Erythroblast (primary cell): Measurements from ENCODE around the gene NR3C1.

Experiments
- GATA1 ChIP-seq: IDR thresholded peaks from 2 replicates; pipeline ENCODE4 v1.6.1; 2011; ENCODE audit warnings: low read depth, mild to moderate bottlenecking, control low read depth, low read length, moderate library complexity
- POLR2A ChIP-seq: IDR thresholded peaks from 2 replicates; pipeline ENCODE4 v1.6.1; 2011; ENCODE audit warnings: mild to moderate bottlenecking, low read length

DNA sequence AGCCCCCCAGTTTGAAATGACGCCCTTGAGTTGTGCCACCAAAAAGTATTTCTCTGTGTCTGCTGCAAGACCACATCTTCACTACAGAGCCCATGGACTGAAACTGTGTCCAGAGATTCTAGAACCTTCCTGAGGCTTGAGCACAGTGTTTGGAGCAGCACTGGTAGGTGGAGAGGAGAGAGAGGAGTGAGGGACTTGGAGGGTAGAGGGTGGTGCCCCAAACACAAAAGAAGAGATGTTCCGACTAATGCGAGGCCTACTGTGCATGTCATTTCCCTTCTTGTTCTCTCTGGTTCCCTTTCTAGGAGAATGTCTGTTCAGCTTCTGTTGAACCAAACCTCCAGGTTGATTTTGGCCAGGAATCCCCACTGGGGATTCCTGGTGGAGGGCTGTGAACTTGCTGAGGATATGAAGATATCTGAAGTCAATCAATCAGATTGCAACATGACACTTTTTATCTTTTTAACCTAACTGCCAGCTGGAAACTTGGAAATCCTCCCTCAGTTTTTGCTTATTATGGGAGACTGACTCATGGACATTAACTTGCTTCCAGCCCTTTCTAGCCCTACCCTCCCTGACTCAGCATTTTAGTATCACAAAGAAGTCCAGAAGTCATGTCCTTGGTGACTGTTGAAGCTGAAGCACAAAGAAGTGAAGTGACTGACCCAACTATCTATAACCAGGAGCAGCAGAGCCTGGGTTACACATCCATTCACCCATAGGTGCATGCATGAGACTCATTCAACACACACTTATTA is 154.5 kb downstream of the NR3C1 start:
- TF ChIP-seq POLR2A (no peak), GATA1 (no peak)
